CD4-positive, alpha-beta T cell treated with Interleukin-15 for 1 hour (primary cell): ENCODE measurements around the gene CAMTA1.
A peak's percentile ranks its signal among the peaks of the same experiment; 100 is the strongest.
"Not testable (repeated sequence)": the region's sequence is repeated elsewhere in the genome, so short reads cannot be mapped to it uniquely, and the experiment has no call there.

ENCODE experiments used
- DNase-seq: peaks from one replicate; pipeline ENCODE4 v3.0.0-alpha.2; 2020

The CAMTA1 gene

DNA sequence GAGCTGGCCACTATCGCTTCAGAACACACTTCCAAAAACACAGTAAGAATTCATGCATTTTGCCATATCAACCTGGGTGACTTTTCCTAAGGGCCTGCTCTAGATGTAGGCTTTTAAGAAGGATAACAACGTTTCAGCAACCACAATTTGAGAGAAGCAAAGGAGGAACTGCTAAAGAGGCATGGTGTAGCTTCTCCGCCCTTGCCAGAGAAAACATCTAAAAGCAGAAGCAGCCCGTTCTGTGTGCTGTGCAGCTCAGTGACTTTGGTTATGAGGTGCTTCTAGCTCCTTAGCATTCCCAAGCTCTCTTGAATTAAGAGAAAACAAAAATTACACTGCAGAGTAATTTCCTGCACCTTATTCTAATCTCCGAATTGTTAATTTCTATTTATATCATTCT, 1001.5 kb downstream of the CAMTA1 start:
- no peak for DNase-seq

DNA sequence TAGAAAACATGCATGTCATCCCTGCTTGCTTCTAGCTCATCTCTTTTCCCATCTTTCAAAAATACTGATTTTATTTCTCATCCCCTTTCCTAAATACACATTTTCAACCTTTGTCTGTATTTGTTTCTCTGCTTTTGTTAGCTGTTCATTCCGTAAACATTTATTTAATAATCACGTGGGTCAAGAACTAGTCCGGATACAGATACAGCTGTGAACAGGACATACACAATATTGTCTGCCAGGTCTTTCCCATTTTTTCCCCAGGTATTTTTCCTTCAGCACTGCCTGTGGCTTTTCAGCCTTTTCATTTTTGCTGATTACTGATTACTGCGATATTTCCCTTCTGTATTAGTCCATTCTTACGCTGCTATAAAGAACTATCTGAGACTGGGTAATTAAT, 1004.6 kb downstream of the CAMTA1 start:
- no peak for DNase-seq

DNA sequence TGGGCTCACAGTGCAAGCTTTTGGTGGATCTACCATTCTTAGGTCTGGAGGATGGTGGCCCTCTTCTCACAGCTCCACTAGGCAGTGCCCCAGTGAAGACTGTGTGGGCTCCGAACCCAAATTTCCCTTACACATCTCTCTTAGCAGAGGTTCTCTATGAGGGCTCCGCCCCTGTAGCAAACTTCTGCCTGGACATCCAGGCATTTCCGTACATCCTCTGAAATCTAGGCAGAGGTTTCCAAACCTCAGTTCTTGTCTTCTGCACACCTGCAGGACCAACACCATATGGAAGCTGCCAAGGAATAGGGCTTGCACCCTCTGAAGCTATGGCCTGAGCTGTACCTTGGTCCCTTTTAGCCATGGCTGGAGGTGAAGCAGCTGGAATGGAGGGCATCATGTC, 1005.8 kb downstream of the CAMTA1 start:
- DNase-seq = not testable (repeated sequence)

DNA sequence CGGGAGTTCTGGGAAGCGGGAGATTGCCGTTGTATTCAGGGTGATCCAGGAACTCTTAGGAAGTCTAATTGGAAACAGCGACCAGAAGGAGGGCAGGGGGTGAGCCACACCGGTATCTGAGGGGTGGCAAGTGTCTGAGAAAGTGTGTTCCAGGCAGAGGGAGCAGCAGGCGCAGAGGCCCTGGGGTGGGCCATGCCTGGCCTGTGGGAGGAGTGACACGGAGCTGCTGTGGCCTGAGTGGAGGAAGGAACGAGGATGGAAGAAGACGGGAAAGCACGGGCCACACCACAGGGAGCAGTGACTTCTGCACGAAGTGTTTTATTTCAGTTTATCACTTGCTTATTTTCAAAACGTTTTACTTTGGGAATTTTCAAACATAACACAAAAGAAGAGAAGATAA, 1010.2 kb downstream of the CAMTA1 start:
- no peak for DNase-seq

DNA sequence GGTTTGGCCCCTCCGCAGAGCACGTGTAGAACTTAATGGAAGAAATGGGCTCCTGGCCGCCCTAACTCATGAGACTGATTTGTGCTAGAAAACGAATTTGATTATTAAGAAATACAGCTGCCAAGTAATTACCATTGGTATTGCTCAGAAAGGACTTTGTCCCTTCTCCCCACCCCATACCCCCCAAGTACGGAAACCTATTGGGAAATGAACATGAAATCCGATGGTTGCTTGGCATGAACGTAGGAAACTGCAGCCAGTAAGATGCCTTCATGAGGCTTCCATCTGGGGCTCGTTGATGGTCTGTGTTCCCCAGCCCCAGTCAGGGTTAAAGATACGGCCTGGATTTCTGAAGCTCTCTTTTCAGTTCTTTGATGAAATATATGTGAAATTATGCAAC, 1020.2 kb downstream of the CAMTA1 start:
- no peak for DNase-seq

DNA sequence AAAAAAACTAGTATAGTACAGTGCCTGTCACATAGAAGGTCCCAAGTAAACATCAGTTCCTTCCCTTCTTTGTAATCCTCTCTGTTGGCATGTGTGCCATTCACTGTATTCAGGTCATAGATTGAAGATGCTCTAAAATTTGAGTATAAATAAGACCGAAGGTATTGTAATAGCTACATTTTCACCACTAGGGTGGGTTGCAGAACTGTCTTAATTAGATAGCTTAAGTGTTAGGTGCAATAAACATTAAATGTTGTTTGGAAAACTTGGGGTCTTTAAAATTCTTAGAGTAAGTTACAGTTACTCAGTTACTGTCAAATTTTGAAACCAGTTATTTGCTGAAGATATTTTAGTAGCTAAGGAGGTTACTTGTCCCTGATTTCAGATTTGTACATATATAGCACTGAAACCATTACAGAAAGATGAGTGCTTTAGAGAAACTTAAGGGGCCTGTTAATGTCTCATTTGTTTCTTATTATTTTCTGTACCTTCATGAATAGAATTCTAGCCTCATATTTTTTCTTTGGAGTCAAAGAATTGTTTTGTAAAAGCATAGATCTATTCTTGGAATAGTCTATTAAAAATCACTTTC, 1023.1 kb downstream of the CAMTA1 start:
- no peak for DNase-seq

DNA sequence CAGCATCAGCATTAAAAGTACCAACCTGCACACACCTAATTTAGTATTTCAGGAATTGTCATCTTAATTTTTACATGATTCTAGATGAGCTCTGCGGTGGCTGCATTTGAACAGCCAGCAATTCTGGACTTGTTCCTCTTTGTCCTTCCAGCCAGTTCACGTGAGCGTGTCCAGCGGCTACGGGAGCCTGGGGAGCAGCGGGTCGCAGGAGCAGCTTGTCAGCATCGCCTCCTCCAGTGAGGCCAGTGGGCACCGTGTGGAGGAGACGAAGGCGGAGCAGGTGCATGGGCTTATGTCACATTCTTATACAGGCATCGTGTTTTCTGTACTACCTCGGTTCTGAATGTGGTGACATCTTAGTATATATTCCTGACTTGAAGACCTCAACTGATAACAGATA, 1024.5 kb downstream of the CAMTA1 start:
- DNase-seq = no peak

DNA sequence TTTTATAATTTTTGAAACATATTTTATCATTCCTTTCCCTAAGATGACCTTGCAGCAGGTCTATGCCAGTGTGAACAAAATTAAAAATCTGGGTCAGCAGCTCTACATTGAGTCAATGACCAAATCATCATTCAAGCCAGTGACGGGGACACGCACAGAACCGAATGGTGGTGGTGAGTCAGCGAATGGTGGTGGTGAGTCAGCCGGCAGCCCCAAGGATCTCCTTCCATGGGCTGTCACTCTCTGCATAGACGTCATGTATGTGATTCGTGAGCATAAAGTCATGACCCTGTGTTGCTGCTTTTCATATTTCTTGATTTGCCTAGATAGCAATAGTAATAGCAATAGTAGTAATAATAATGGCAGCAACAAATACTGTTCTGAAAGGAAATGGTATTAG, 1025.1 kb downstream of the CAMTA1 start:
- peak; percentile 30 for DNase-seq

DNA sequence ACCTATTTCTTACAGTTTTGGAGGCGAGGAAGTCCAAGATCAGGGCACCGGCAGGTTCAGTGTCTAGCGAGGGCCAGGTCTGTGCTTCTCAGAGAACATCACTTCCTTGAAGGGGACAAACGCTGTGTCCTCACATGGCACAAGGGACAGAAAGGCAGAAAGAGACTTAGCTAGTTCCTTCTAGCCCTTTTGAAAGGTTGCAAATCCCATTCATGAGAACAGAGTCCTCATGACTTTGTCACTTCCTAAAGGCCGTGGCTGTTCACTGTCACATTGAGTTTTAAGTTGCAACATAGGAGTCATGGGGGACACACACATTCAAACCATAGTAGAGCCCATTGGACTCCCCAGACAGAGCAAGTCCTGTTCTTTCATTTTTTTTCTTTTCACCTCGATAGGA, 1026.2 kb downstream of the CAMTA1 start:
- no peak for DNase-seq

DNA sequence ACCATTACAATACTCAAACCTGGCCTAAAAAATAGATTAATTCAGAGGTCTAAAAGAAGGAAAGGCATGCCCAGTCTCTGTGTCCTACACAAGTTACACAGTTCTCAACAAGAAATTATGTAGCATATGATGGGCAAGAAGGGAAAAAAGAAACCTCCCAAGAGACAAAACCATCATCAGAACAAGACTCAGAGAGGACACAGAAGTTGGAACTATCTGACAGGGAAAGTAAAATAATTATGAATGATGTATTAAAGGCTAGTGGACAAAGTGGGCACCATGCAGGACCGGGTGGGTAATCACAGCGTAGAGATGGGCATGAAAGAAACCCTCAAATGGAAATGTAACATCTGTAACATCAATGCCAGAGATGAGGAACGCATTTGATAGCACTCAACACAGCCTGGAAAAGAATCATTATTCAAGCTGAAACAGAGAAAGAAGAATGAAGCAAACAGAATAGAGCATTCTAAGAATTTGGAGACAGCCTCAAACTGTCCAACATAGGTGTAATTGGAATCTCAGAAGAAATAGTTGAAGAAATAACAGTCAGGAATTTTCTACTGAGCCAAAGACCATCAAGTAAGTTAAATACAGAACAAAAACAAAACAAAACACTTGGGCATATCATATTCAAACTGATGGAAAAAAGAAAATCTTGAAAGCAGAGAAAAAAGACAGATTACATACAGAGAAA, 1028.6 kb downstream of the CAMTA1 start:
- no peak for DNase-seq
